ENCODE measurements around the gene GPR156. TPM values are rescaled to one million over a fixed set of nuclear protein-coding genes. Genes with fewer than 3 reads are reported as not detected.

Gene GPR156
- polyA plus RNA-seq, 2 of the 4 experiments (the other 2 are of a cell fraction), result 0.43 to 0.68 TPM

- TF ChIP-seq RCOR1 (IDR thresholded peaks at IDR 0.05; ENCODE audit: low read depth, low read length), result no peak
Measured at GRCh38 chr3:120281261-120281660, 3.8 kb downstream of the GPR156 start (continued).

- Histone ChIP-seq H3K4me3 (no peak overlapping the region), H3K4me2 (no peak overlapping the region), H3K4me1 (peaks cover 3% of the 10 kb centered on the region; the same call in 1 of the 3 replicates), H3K27ac (no peak overlapping the region), H3K9me3 (no peaks in the 10 kb centered on the region; the same call in 2 of the 3 replicates)
- ChIA-PET POLR2A (no interaction called here), CTCF (no interaction called here)
- no peak for ATAC-seq
- no peak for DNase-seq (ENCODE audit: low read depth in 1 of 2, low spot score in 1 of 2)
- 53% methylated on average over 3 of the region's 3 CpGs for WGBS (ENCODE audit: missing lambda C conversion rate)
- no peak for FAIRE-seq
- TF ChIP-seq POLR2AphosphoS2 (conservative IDR thresholded peaks at IDR 0.05; ENCODE audit: low read length) (no peak), ZFP36 (IDR thresholded peaks at IDR 0.05; ENCODE audit: borderline replicate concordance, partially characterized antibody) (no peak), HES2 (IDR thresholded peaks at IDR 0.05) (no peak), PBX3 (IDR thresholded peaks at IDR 0.05) (no peak), MAX (IDR thresholded peaks at IDR 0.05) (no peak), MAZ (IDR thresholded peaks at IDR 0.05; ENCODE audit: borderline replicate concordance, low read depth, low read length) (no peak), BCL3 (IDR thresholded peaks at IDR 0.05) (no peak), ATOH8 (CRISPR knock-in tag; IDR thresholded peaks at IDR 0.05; ENCODE audit: low read depth) (no peak), HOXB5 (CRISPR knock-in tag; IDR thresholded peaks at IDR 0.05) (no peak), RAD21 (conservative IDR thresholded peaks at IDR 0.05 in 1 of 2, IDR thresholded peaks at IDR 0.05 in 1 of 2) (no peak), TFCP2L1 (CRISPR knock-in tag; IDR thresholded peaks at IDR 0.05) (no peak), KDM5A (IDR thresholded peaks at IDR 0.05) (no peak), ZC3H11A (IDR thresholded peaks at IDR 0.05) (no peak), REST (IDR thresholded peaks at IDR 0.05) (no peak)
Measured at GRCh38 chr3:120280566-120280965, 4.5 kb downstream of the GPR156 start.

- no peak overlapping the region for H3K4me2 ChIP-seq
- 0 out of 3 replicates have a peak, but pooled peaks cover under 1% of the 10 kb centered on the region for H3K4me1 ChIP-seq
- DNase-seq (ENCODE audit: low read depth in 1 of 2, low spot score in 1 of 2) (no peak), FAIRE-seq (no peak), ATAC-seq (no peak)
- ChIA-PET POLR2A (no interaction called here), CTCF (no interaction called here)
- H3K27ac ChIP-seq, result no peak overlapping the region
- no peak for TF ChIP-seq TP53 (CRISPR knock-in tag; IDR thresholded peaks at IDR 0.05)
- TF ChIP-seq JUN (IDR thresholded peaks at IDR 0.05), result no peak
- TF ChIP-seq RFX5 (IDR thresholded peaks at IDR 0.05), result no peak
- no peak overlapping the region for H3K4me3 ChIP-seq
- 50% methylated on average over 1 of the region's 1 CpG for WGBS (ENCODE audit: missing lambda C conversion rate)
- no peaks in the 10 kb centered on the region; the same call in 2 of the 3 replicates for H3K9me3 ChIP-seq
Measured at GRCh38 chr3:120280026-120280425, 5.0 kb downstream of the GPR156 start.

Measured in A549 (cell line).